ENCODE measurements around the gene IP6K1.

IP6K1 gene

DNA sequence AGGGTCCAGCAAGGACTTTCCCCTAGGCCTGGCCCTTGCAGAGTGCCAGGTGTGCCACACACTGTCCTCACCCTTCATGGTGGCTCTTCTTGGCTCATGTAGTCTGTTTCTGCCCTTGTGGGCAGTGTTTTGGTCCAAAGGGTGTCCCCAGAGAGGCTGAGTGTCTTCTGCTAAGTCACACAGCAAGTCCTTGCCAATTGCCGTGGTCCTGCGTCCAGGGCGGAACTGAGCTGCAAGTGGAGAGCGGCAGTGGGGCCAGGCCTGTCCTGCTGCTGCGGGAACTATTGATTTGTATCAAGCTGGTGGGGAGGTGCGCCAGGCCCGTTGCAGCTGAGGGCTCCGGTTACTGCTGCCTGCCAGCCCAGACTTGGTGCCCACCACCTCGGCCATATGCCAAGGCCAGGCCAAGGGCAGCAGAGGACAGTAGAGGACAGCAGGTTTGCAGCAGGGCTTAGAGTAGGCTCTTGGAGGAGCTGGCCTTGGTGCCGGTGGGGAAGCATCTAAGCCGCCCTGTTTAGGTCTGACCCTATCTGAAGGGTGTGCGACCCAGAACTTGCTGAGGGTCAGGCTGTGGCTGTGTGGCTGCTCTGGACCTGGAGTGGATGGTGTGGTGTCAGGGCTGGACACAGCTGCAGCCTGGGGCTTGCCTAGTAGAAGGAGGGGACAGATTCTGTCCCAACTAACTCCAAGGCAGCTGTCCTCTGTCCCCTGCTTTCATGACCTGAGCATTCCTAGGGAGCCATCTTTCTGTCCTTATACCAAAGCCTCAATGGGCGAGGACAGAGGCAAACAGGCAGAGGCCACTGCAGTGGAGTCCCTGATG lies 71.4 kb downstream of the IP6K1 start:
- DNase-seq (ENCODE audit: low read depth): no peak
- TF ChIP-seq, protein P1, sequence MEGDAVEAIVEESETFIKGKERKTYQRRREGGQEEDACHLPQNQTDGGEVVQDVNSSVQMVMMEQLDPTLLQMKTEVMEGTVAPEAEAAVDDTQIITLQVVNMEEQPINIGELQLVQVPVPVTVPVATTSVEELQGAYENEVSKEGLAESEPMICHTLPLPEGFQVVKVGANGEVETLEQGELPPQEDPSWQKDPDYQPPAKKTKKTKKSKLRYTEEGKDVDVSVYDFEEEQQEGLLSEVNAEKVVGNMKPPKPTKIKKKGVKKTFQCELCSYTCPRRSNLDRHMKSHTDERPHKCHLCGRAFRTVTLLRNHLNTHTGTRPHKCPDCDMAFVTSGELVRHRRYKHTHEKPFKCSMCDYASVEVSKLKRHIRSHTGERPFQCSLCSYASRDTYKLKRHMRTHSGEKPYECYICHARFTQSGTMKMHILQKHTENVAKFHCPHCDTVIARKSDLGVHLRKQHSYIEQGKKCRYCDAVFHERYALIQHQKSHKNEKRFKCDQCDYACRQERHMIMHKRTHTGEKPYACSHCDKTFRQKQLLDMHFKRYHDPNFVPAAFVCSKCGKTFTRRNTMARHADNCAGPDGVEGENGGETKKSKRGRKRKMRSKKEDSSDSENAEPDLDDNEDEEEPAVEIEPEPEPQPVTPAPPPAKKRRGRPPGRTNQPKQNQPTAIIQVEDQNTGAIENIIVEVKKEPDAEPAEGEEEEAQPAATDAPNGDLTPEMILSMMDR (conservative IDR thresholded peaks at IDR 0.05; ENCODE audit: low read depth, low read length): no peak
- H3K4me3 ChIP-seq (ENCODE audit: low read depth, low read length): no peak overlapping the region

DNA sequence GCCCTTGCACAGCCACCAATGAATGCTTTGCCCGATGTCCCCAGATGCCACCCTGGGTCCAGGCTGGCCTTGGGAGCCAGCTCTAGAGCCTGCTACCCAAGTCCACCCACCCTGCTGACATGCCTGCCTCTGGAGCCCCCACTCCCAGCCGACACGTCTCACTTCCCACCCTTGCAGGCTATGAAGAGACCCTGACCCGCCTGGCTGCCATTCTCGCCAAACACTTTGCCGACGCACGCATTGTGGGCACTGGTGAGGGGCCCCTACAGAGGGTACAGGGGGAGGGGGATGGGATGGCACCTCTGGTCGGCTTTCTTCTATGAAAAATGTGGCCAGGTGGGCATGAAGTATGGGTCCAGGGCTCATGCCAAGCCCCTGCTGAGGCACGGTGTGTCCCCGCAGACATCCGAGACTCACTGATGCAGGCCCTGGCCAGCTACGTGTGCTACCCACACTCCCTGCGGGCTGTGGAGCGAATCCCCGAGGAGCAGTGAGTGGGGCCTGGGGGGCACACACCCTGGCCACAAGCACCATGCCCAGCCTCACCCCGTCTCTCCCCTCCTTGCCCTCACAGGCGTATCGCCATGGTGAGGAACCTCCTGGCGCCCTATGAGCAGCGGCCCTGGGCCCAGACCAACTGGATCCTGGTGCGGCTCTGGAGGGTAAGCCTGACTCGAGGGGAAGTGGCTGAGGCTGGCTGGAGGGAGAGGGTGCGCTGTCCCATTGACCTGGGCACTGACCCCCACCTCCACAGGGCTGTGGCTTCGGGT lies 72.8 kb downstream of the IP6K1 start:
- TF ChIP-seq, protein P1 (conservative IDR thresholded peaks at IDR 0.05; ENCODE audit: low read depth, low read length): no peak
- no peak for DNase-seq (ENCODE audit: low read depth)

DNA sequence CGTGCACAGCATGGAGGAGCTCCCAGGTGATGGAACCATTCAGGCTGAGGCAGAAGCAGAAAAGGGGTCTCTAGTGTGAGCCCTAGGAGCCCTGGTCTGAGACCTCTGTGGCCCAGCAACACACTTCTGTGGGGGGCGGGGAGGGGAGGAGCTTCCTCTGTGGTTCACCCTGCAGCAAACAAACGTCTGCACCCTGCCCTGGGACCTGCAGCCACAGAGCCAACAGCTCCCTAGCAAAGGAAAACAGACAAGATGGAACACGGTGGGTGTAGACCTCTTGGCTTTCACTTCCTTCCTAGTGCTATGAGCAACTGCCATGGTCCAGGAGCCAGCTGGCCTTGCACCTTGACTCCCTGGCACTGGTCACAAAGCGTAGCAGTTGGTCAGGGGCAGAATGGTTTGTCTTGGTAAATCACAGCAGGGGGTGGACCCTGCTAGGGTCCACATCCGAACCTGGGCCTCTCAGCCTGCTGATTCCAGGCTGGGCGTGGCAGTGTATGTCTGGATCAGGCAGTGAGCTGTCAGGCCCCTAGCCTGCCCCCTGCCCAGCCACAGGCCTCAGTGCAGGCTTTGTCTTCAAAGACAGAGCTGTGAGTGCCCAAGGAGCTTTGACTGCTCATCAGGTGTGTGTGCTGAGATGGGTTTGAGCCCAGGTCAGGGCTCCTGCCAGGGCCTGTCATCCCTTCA lies 73.6 kb downstream of the IP6K1 start:
- no peak overlapping the region for H3K4me3 ChIP-seq (ENCODE audit: low read depth, low read length)
- TF ChIP-seq, protein P1 (conservative IDR thresholded peaks at IDR 0.05; ENCODE audit: low read depth, low read length): no peak
- DNase-seq (ENCODE audit: low read depth): no peak

More for the DNA sequence above, 72.8 kb downstream of the IP6K1 start:
- no peak overlapping the region for H3K4me3 ChIP-seq (ENCODE audit: low read depth, low read length)

DNA sequence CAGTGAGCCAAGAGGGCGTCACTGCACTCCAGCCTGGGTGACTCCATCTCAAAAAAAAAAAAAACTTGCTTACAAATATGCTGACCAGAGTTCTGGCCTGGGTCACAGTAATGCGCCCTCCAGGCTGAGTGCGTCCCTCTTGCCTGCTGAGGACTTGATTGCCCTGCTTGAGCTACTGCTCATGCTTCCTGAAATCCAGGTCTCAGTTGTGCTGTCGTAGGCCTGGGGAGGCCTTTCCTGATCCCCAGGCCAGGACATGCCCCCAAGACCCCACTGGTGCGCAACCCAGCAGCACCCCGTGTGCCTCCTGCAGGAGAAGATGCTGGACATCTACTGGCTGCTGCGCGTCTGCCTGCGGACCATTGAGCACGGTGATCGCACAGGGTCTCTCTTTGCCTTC lies 74.2 kb downstream of the IP6K1 start:
- no peak overlapping the region for H3K4me3 ChIP-seq (ENCODE audit: low read depth, low read length)
- TF ChIP-seq, protein P1 (conservative IDR thresholded peaks at IDR 0.05; ENCODE audit: low read depth, low read length): no peak
- DNase-seq (ENCODE audit: low read depth): no peak

DNA sequence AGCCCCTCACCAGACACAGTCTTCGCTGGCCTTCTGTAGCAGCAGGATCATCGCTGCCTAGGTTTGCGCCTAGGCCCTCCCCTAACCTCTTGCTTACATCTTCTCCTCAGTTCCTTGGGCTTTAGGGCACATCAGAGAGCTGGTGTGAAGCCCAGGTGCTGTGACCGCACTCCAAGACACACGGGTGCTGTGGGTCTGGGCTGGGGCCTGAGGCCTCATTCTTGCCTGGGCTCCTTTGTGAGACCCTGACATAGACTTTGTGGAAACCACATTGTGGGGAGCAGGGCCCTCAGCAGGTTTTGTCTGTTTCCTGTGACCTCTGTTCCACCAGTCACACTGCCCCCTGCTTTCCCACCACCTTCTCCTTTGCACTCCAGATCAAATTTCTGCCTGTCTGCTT lies 74.9 kb downstream of the IP6K1 start:
- TF ChIP-seq, protein P1 (conservative IDR thresholded peaks at IDR 0.05; ENCODE audit: low read depth, low read length): no peak
- no peak overlapping the region for H3K4me3 ChIP-seq (ENCODE audit: low read depth, low read length)
- no peak for DNase-seq (ENCODE audit: low read depth)

DNA sequence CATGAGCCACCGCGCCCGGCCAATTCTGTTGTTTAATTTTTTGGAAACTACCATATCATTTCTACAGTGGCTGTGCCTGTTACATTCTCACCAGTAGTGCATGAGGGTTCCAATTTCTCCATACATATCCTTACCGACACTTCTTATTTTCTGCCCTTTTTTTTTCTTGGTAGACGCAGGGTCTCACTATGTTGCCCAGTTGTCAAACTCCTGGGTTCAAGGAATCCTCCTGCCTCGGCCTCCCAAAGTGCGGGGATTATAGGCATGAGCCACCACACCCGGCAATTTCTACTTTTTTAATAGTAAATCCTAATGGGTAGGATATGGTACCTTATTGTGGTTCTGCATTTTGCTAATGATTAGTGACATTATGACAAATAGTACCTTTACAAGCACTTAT lies 76.5 kb downstream of the IP6K1 start:
- TF ChIP-seq, protein P1 (conservative IDR thresholded peaks at IDR 0.05; ENCODE audit: low read depth, low read length): no peak
- no peak for DNase-seq (ENCODE audit: low read depth)
- H3K4me3 ChIP-seq (ENCODE audit: low read depth, low read length): no peak overlapping the region
